OCI-LY7 (cell line): ENCODE data around the gene GLT8D2.

Experiments used
- CTCF ChIP-seq: fragments of 200-600 bp; sonication (generic); conservative IDR thresholded peaks from 2 replicates; pipeline ENCODE4 v1.5.1; 2014; ENCODE audit warnings: mild to moderate bottlenecking, antibody characterized with exemption, low read length, moderate library complexity, mixed read lengths
- EZH2phosphoT487 ChIP-seq: fragments of 200-600 bp; sonication (generic); IDR thresholded peaks from 2 replicates; pipeline ENCODE4 v1.6.1; 2018; ENCODE audit warnings: low read depth, borderline replicate concordance, mild to moderate bottlenecking, mixed run types, antibody characterized with exemption, low read length, moderate library complexity, mixed read lengths

- no peak for TF ChIP-seq CTCF
- no peak for TF ChIP-seq EZH2phosphoT487
Measured at GRCh38 chr12:103944964-103945363, 105.0 kb downstream of the GLT8D2 start.
